DOHH2 (cell line): ENCODE results near the gene LANCL1.

Experiments used
- H3F3A ChIP-seq: fragments of 200-600 bp; sonication (generic), shearing (Covaris generic); 2 replicates; pipeline ENCODE4 v1.6.0; 2016; ENCODE audit warnings: antibody characterized with exemption, mild to moderate bottlenecking; ENCODE audit not compliant: control insufficient read depth, insufficient read depth
- H3K27ac ChIP-seq: fragments of 200-600 bp; sonication (generic); 2 replicates; pipeline ENCODE4 v1.5.1; 2014; ENCODE audit warnings: low read depth, mild to moderate bottlenecking, low read length, moderate library complexity
- H3K27me3 ChIP-seq: fragments of 200-600 bp; sonication (generic); 2 replicates; pipeline ENCODE4 v1.6.1; 2014; ENCODE audit warnings: mild to moderate bottlenecking, low read length, mixed read lengths; ENCODE audit not compliant: control insufficient read depth
- H3K36me3 ChIP-seq: fragments of 200-600 bp; sonication (generic); 2 replicates; pipeline ENCODE4 v1.6.1; 2014; ENCODE audit warnings: mild to moderate bottlenecking, low read length, moderate library complexity, mixed read lengths; ENCODE audit not compliant: control insufficient read depth
- H3K4me1 ChIP-seq: fragments of 200-600 bp; sonication (generic); 2 replicates; pipeline ENCODE4 v1.6.1; 2014; ENCODE audit warnings: mild to moderate bottlenecking, low read length, mixed read lengths; ENCODE audit not compliant: control insufficient read depth
- H3K4me2 ChIP-seq: fragments of 200-600 bp; sonication (generic); 2 replicates; pipeline ENCODE4 v1.6.0; 2014; ENCODE audit warnings: mild to moderate bottlenecking, low read length, moderate library complexity
- H3K4me3 ChIP-seq: fragments of 200-600 bp; sonication (generic); 2 replicates; pipeline ENCODE4 v1.5.1; 2014; ENCODE audit warnings: mild to moderate bottlenecking, low read length, mixed read lengths
- H3K79me2 ChIP-seq: fragments of 200-600 bp; sonication (generic); 2 replicates; pipeline ENCODE4 v1.6.1; 2014; ENCODE audit warnings: mild to moderate bottlenecking, low read length, mixed read lengths; ENCODE audit not compliant: control insufficient read depth
- H3K9me2 ChIP-seq: fragments of 200-600 bp; sonication (generic); replicated peaks from 2 replicates; pipeline ENCODE4 v1.6.1; 2014; ENCODE audit warnings: mild to moderate bottlenecking, low read length, mixed read lengths; ENCODE audit not compliant: control insufficient read depth
- H3K9me3 ChIP-seq: fragments of 200-600 bp; sonication (generic); 2 replicates; pipeline ENCODE4 v1.6.1; 2014; ENCODE audit warnings: antibody characterized with exemption, low read length, mixed read lengths; ENCODE audit not compliant: control insufficient read depth, insufficient read depth
- H4K20me1 ChIP-seq: fragments of 200-600 bp; sonication (generic); 2 replicates; pipeline ENCODE4 v1.6.0; 2014; ENCODE audit warnings: low read depth, mild to moderate bottlenecking, antibody characterized with exemption, low read length, moderate library complexity; ENCODE audit not compliant: control insufficient read depth, insufficient read depth
- EZH2phosphoT487 ChIP-seq: fragments of 200-600 bp; sonication (generic); IDR thresholded peaks from 2 replicates; pipeline ENCODE4 v1.6.1; 2017; ENCODE audit warnings: borderline replicate concordance, mild to moderate bottlenecking, antibody characterized with exemption, low read length, moderate library complexity, mixed read lengths
- TF ChIP-seq, protein P1 (sequence below): fragments of 200-600 bp; sonication (generic); IDR thresholded peaks from one replicate; pipeline ENCODE4 v1.5.1; 2014; ENCODE audit warnings: antibody characterized with exemption, mild to moderate bottlenecking, low read depth, low read length; ENCODE audit not compliant: poor library complexity, severe bottlenecking

The LANCL1 gene

DNA sequence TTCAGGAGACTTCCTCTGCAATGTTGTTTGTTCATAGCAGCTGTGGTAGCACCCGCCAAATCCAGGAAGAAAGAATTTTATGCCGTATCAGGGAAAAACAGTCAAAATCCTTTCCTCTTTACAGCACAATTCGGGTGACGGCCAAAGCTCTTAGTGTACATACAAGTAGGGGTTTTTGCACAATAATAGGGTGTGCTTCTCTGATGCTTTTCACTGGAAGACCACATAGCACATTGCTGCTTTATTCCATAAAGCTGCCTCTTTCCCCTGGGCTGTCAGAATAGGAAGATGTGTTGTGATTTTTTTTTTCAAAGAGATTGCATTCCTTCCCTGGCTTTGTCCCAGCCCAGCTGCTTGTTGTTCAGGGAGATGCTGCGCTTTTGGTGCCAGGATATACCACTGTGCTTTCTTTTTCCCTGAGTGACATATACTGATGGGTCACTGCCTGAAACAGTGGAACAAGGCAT, 27.2 kb upstream of the LANCL1 start:
- Histone ChIP-seq H3K4me2 (no peak overlapping the region), H3K27ac (no peak overlapping the region), H3K4me3 (no peak overlapping the region), H3K9me2 (no peaks in the 10 kb centered on the region), H3K9me3 (0 out of 2 replicates have a peak, but pooled peaks cover 3% of the 10 kb centered on the region), H3K79me2 (no peaks in the 10 kb centered on the region), H3K36me3 (no peaks in the 10 kb centered on the region), H3F3A (no peaks in the 10 kb centered on the region), H3K27me3 (no peaks in the 10 kb centered on the region), H3K4me1 (no peaks in the 10 kb centered on the region; the same call in 1 of the 2 replicates), H4K20me1 (no peaks in the 10 kb centered on the region)
- TF ChIP-seq, protein P1, sequence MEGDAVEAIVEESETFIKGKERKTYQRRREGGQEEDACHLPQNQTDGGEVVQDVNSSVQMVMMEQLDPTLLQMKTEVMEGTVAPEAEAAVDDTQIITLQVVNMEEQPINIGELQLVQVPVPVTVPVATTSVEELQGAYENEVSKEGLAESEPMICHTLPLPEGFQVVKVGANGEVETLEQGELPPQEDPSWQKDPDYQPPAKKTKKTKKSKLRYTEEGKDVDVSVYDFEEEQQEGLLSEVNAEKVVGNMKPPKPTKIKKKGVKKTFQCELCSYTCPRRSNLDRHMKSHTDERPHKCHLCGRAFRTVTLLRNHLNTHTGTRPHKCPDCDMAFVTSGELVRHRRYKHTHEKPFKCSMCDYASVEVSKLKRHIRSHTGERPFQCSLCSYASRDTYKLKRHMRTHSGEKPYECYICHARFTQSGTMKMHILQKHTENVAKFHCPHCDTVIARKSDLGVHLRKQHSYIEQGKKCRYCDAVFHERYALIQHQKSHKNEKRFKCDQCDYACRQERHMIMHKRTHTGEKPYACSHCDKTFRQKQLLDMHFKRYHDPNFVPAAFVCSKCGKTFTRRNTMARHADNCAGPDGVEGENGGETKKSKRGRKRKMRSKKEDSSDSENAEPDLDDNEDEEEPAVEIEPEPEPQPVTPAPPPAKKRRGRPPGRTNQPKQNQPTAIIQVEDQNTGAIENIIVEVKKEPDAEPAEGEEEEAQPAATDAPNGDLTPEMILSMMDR, result no peak
- TF ChIP-seq EZH2phosphoT487, result no peak

DNA sequence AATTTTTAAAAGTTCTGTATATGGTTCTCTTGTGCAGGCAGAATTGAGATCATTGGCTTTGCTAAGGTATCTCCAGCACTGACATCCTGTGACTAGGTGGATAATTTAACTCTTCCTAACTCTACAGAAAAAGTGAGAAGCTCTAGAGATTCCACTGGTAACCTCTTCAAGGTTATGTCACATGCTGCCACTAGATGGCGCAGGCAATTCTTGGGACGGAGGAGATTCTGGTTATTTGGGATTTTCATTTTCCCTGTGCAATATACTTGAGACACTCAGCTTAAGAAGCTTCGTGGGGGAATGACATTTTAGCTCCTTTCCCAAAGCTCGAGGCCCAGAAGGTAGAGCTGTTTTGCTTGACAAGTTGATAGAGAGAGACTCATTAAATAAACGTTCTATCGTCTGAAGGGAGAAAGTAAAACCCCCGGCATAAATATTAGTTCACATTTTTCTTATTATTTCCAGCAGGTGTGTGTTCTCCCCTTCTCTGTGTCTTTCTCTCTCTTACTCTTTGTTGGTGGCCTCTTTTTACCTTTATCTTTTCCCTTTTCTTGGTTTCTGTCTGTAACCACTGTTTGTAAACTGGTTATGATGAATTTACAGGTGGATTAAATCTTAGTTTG, 26.6 kb upstream of the LANCL1 start:
- Histone ChIP-seq H3K4me3 (peak overlapping the region; percentile 34; the same call in 1 of the 2 replicates), H3K27ac (no peak overlapping the region), H3K4me2 (peak overlapping the region; percentile 60), H3F3A (no peaks in the 10 kb centered on the region), H4K20me1 (no peaks in the 10 kb centered on the region), H3K36me3 (no peaks in the 10 kb centered on the region), H3K9me3 (0 out of 2 replicates have a peak, but pooled peaks cover 3% of the 10 kb centered on the region), H3K27me3 (no peaks in the 10 kb centered on the region), H3K4me1 (no peaks in the 10 kb centered on the region; the same call in 1 of the 2 replicates), H3K9me2 (no peaks in the 10 kb centered on the region), H3K79me2 (no peaks in the 10 kb centered on the region)
- no peak for TF ChIP-seq EZH2phosphoT487
- TF ChIP-seq, protein P1, result peak; percentile 94

DNA sequence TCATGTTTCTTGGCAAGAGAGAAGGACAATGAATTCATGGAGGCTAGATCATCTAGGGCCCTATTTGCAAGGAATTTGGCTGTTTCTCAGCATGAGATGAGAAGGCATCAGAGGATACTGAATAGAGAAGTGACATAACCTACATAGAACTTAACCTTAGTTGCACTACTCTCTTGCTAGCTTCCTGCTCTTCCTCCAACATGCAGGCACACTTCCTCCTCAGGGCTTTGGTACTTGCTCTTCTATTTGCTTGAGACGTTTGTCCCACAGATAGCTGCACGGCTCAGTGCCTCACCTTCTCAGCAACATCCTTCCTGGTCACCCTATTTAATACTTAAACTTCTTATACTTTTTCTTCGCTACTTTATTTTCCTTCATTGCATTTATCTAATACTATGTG, 20.0 kb upstream of the LANCL1 start:
- Histone ChIP-seq H3K4me1 (peaks cover 15% of the 10 kb centered on the region), H3K4me3 (no peak overlapping the region), H3K4me2 (peak overlapping the region; percentile 35), H3K9me2 (no peaks in the 10 kb centered on the region), H3K79me2 (no peaks in the 10 kb centered on the region), H3K27ac (no peak overlapping the region), H3K9me3 (0 out of 2 replicates have a peak, but pooled peaks cover 3% of the 10 kb centered on the region), H4K20me1 (no peaks in the 10 kb centered on the region), H3F3A (0 out of 2 replicates have a peak, but pooled peaks cover 3% of the 10 kb centered on the region), H3K36me3 (no peaks in the 10 kb centered on the region), H3K27me3 (no peaks in the 10 kb centered on the region)
- TF ChIP-seq EZH2phosphoT487, result no peak
- TF ChIP-seq, protein P1, result no peak
